Endodermal cell (in vitro differentiated cells): ENCODE data around the gene NEK3. TPM values are rescaled to one million over a fixed set of nuclear protein-coding genes. Genes with fewer than 3 reads are reported as not detected.
"Not testable (repeated sequence)": the region's sequence is repeated elsewhere in the genome, so short reads cannot be mapped to it uniquely, and the experiment has no call there.

Experiments used
- DNase-seq: peaks from one replicate; pipeline ENCODE4 v3.0.0-alpha.2; 2017
- H3K27ac ChIP-seq: 2 replicates; pipeline ENCODE4 v1.5.1; 2013; ENCODE audit warnings: mild to moderate bottlenecking, low read depth, low read length, moderate library complexity
- H3K27me3 ChIP-seq: 2 replicates; pipeline ENCODE4 v1.6.1; 2013; ENCODE audit warnings: mild to moderate bottlenecking, low read length, moderate library complexity; ENCODE audit not compliant: insufficient read depth, control insufficient read depth, poor library complexity, severe bottlenecking
- H3K36me3 ChIP-seq: 2 replicates; pipeline ENCODE4 v1.7.0; 2013; ENCODE audit warnings: mild to moderate bottlenecking, low read length, moderate library complexity; ENCODE audit not compliant: control insufficient read depth, insufficient read depth
- H3K4me1 ChIP-seq: one replicate; pipeline ENCODE4 v1.7.0; 2013; ENCODE audit warnings: low read length; ENCODE audit not compliant: control insufficient read depth, insufficient read depth
- H3K4me3 ChIP-seq: 2 replicates; pipeline ENCODE4 v1.5.1; 2013; ENCODE audit warnings: mild to moderate bottlenecking, low read length, moderate library complexity
- H3K9ac ChIP-seq: 2 replicates; pipeline ENCODE4 v1.6.1; 2013; ENCODE audit warnings: mild to moderate bottlenecking, low read length, moderate library complexity; ENCODE audit not compliant: poor library complexity, severe bottlenecking; ENCODE audit errors: extremely low read depth
- H3K9me3 ChIP-seq: 2 replicates; pipeline ENCODE4 v1.6.1; 2013; ENCODE audit warnings: mild to moderate bottlenecking, low read length, moderate library complexity; ENCODE audit not compliant: control insufficient read depth
- H3K27ac Mint-ChIP-seq: 2 replicates; pipeline ENCODE4 v1.8.0; 2020; ENCODE audit warnings: mixed read lengths
- H3K27me3 Mint-ChIP-seq: 2 replicates; pipeline ENCODE4 v1.8.0; 2021; ENCODE audit warnings: mild to moderate bottlenecking, mixed read lengths; ENCODE audit not compliant: insufficient read depth
- H3K36me3 Mint-ChIP-seq: 2 replicates; pipeline ENCODE4 v1.8.0; 2020; ENCODE audit warnings: low read depth, mixed read lengths
- H3K4me1 Mint-ChIP-seq: 2 replicates; pipeline ENCODE4 v1.8.0; 2020; ENCODE audit warnings: mixed read lengths
- H3K4me3 Mint-ChIP-seq: 2 replicates; pipeline ENCODE4 v1.8.0; 2020; ENCODE audit warnings: mild to moderate bottlenecking, moderate library complexity, mixed read lengths
- H3K9me3 Mint-ChIP-seq: 2 replicates; pipeline ENCODE4 v1.8.0; 2020; ENCODE audit warnings: mild to moderate bottlenecking, mixed read lengths
- WGBS, 2 experiments: methylation state at CpG; one replicate each; pipeline versions ENCODE4 v1.1.5 to v1.1.7; 2013; ENCODE audit warnings: missing lambda C conversion rate in 2 of 2, mixed read lengths in 1 of 2; ENCODE audit not compliant: insufficient coverage in 1 of 2, insufficient read length in 1 of 2; 5-methylcytosine and 5-hydroxymethylcytosine counted together
- total RNA-seq, 2 donors: library from RNA; stranded (reverse); fragmentation: NEBNext Ultra II Directional in 1 of 2; extraction: Animal tissue kit (Norgen Biotek cat#: 25700) in 1 of 2; gene quantifications; 2 replicates in 1 of 2; 3 replicates in 1 of 2; pipeline ENCODE4 v1.2.1, GENCODE V29; 2021
- TF ChIP-seq, protein P1 (sequence below): fragments of 200-600 bp; sonication (generic); conservative IDR thresholded peaks from 2 replicates; pipeline ENCODE4 v1.5.0; 2021; ENCODE audit warnings: antibody characterized with exemption, mild to moderate bottlenecking

NEK3 gene
- total RNA-seq, 2 donors from 2014 or later = 30.7 to 48.8 TPM

DNA sequence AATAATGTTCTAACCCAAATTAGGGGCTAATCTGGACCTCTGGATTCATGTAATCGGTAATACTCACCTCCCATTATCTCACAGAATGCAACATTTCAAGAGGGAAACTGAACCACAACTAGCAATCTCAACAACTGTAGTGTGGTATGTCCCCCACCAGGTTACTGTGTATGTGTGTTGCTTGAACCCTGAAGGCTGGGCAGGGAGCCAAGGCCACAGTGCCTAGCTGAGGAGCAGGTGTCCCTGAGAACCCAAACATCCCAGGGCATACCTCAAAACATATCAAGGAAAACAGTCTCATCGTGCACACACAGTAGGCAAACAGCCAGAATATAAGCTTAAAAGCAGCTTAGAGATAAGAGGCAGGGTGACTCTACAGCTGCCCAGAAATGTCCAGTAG is 20.5 kb upstream of the NEK3 start:
- DNase-seq = no peak
- Histone ChIP-seq H3K4me3 (no peak overlapping the region), H3K9me3 (no peaks in the 10 kb centered on the region), H3K4me1 (peaks cover 2% of the 10 kb centered on the region), H3K27me3 (no peaks in the 10 kb centered on the region), H3K9ac (no peak overlapping the region), H3K27ac (no peak overlapping the region), H3K36me3 (peaks cover 47% of the 10 kb centered on the region)
- H3K9me3 Mint-ChIP-seq = no peaks in the 10 kb centered on the region
- TF ChIP-seq, protein P1, sequence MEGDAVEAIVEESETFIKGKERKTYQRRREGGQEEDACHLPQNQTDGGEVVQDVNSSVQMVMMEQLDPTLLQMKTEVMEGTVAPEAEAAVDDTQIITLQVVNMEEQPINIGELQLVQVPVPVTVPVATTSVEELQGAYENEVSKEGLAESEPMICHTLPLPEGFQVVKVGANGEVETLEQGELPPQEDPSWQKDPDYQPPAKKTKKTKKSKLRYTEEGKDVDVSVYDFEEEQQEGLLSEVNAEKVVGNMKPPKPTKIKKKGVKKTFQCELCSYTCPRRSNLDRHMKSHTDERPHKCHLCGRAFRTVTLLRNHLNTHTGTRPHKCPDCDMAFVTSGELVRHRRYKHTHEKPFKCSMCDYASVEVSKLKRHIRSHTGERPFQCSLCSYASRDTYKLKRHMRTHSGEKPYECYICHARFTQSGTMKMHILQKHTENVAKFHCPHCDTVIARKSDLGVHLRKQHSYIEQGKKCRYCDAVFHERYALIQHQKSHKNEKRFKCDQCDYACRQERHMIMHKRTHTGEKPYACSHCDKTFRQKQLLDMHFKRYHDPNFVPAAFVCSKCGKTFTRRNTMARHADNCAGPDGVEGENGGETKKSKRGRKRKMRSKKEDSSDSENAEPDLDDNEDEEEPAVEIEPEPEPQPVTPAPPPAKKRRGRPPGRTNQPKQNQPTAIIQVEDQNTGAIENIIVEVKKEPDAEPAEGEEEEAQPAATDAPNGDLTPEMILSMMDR = no peak
- H3K36me3 Mint-ChIP-seq = peaks cover 53% of the 10 kb centered on the region
- H3K27ac Mint-ChIP-seq = no peak overlapping the region
- H3K4me1 Mint-ChIP-seq = peaks cover 16% of the 10 kb centered on the region
- no peak overlapping the region for H3K4me3 Mint-ChIP-seq
- WGBS, 2 experiments = 98 to 100% methylated on average over 1 to 2 of the region's 2 CpGs
- no peaks in the 10 kb centered on the region for H3K27me3 Mint-ChIP-seq

DNA sequence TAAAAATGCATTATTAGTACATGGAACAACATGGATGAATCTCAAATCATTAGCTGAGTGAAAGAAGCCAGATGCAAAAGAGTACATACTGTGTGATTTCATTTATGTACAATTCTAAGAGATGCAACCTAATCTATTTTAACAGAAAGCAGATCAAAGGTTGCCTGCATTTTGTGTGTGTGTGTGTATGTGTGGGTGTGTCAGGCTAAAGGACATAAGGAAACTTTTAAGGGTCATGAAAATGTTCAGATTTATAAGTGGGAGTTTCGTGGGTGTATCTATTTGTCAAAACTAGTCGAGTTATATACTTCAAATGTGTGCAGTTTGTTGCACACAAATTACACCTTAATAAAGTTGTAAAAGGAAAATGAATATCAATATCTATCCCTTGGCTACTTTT is 17.9 kb upstream of the NEK3 start:
- 80% methylated on average over 1 of the region's 2 CpGs; no CpG with 5 or more reads in 1 of the 2 experiments for WGBS, 2 experiments

DNA sequence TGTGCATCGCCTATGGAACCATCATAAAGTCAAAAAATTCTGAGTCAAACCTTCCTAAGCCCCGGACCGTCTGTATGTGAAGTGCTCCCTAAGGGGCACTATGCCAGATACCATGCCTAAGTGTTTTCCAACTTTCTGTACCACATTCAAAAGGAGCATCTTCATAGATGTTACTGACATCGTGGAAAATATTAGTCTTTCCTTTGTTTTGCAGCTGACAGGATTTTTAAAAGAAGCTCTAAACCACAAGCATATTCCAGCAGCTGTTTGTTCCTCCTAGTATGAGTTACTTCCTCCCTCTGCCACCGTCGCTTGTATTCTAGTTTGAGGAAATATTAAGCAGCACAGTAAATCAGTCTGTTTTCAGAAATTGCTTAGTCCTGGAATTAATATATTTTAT is 14.6 kb upstream of the NEK3 start:
- not testable (repeated sequence) for H3K4me3 Mint-ChIP-seq, H3K27me3 ChIP-seq
- 95 to 100% methylated on average over 4 to 6 of the region's 6 CpGs for WGBS, 2 experiments

More for the DNA sequence above, 17.9 kb upstream of the NEK3 start:
- Mint-ChIP-seq H3K4me3 (no peak overlapping the region), H3K36me3 (peaks cover 28% of the 10 kb centered on the region), H3K27me3 (no peaks in the 10 kb centered on the region), H3K9me3 (no peaks in the 10 kb centered on the region), H3K27ac (no peak overlapping the region), H3K4me1 (peaks cover 40% of the 10 kb centered on the region)
- no peak overlapping the region for H3K27ac ChIP-seq
- no peak overlapping the region for H3K9ac ChIP-seq
- no peaks in the 10 kb centered on the region for H3K27me3 ChIP-seq
- TF ChIP-seq, protein P1 = no peak
- peaks cover 33% of the 10 kb centered on the region for H3K36me3 ChIP-seq
- no peak overlapping the region for H3K4me3 ChIP-seq
- H3K4me1 ChIP-seq = peaks cover 18% of the 10 kb centered on the region
- DNase-seq = no peak
- H3K9me3 ChIP-seq = no peaks in the 10 kb centered on the region

GRCh38 chr13:52173373-52173772 is 14.0 kb upstream of the NEK3 start:
- H3K9ac ChIP-seq = no peak overlapping the region
- no peaks in the 10 kb centered on the region for H3K9me3 ChIP-seq
- H3K4me1 ChIP-seq = peaks cover 18% of the 10 kb centered on the region
- H3K27me3 ChIP-seq = no peaks in the 10 kb centered on the region
- no peak overlapping the region for H3K4me3 ChIP-seq
- peaks cover 38% of the 10 kb centered on the region for H3K36me3 ChIP-seq
- DNase-seq = no peak
- no peak overlapping the region for H3K27ac ChIP-seq
- TF ChIP-seq, protein P1 = no peak
- Mint-ChIP-seq H3K4me3 (no peak overlapping the region), H3K27ac (no peak overlapping the region), H3K9me3 (no peaks in the 10 kb centered on the region), H3K36me3 (peaks cover 29% of the 10 kb centered on the region), H3K4me1 (peaks cover 43% of the 10 kb centered on the region), H3K27me3 (no peaks in the 10 kb centered on the region)
- 87 to 88% methylated on average over 2 of the region's 3 CpGs for WGBS, 2 experiments

More for the DNA sequence above, 14.6 kb upstream of the NEK3 start:
- H3K4me1 Mint-ChIP-seq = peaks cover 43% of the 10 kb centered on the region
- H3K27ac ChIP-seq, H3K9ac ChIP-seq, H3K27me3 Mint-ChIP-seq, H3K9me3 Mint-ChIP-seq, H3K4me3 ChIP-seq, H3K9me3 ChIP-seq, H3K27ac Mint-ChIP-seq, DNase-seq: not testable (repeated sequence)
- Histone ChIP-seq H3K4me1 (peaks cover 18% of the 10 kb centered on the region), H3K36me3 (peaks cover 34% of the 10 kb centered on the region)
- peaks cover 27% of the 10 kb centered on the region for H3K36me3 Mint-ChIP-seq

DNA sequence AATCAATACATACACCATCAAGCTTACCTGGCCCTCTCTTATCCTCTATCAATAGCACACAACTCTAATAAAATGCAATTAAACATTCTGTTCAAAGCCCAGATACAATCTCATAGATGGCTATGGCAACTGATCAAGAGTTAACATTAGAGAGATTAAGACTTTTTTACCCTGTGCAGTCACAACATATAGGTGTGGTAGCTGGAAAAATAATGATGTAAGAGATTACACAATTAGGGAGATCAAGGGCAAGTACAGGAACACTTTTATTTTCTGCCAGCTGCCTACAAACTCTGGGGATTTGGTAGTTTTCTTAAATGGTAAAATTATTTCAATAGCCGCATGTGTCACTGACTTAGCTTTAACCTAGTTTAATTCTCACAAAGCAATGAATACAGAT is 12.3 kb upstream of the NEK3 start:
- H3K27ac ChIP-seq, H3K27ac Mint-ChIP-seq, H3K4me3 ChIP-seq, H3K9me3 ChIP-seq, H3K27me3 ChIP-seq, H3K27me3 Mint-ChIP-seq, H3K9ac ChIP-seq, DNase-seq, H3K9me3 Mint-ChIP-seq, H3K4me3 Mint-ChIP-seq: not testable (repeated sequence)
- Mint-ChIP-seq H3K36me3 (peaks cover 30% of the 10 kb centered on the region), H3K4me1 (peaks cover 33% of the 10 kb centered on the region)
- Histone ChIP-seq H3K4me1 (peaks cover 18% of the 10 kb centered on the region), H3K36me3 (peaks cover 48% of the 10 kb centered on the region)
- 67% methylated on average over 1 of the region's 1 CpG; no CpG with 5 or more reads in 1 of the 2 experiments for WGBS, 2 experiments
